Measurements from ENCODE around the gene MSMP.

MSMP gene

GRCh38 chr9:35754264-35754663 is at the start of gene MSMP:
MSMP (minus strand) TSS chr9:35754276; CDS start chr9:35754129, 147 bp downstream.
- TF ChIP-seq CTCF (IDR thresholded peaks at IDR 0.05; ENCODE audit: low read depth, low read length) (no peak), MAX (IDR thresholded peaks at IDR 0.05; ENCODE audit: low read depth, low read length) (no peak), POLR2A (IDR thresholded peaks at IDR 0.05; ENCODE audit: extremely low read depth, insufficient read length) (no peak), MYC (IDR thresholded peaks at IDR 0.05; ENCODE audit: low read depth, low read length) (no peak)
- DNase-seq (ENCODE audit: low read depth) = no peak
- no peak within 1 kb of the TSS for H3K4me3 ChIP-seq (ENCODE audit: low read depth, low read length)

- DNase-seq (ENCODE audit: low read depth) = no peak
Observed at GRCh38 chr9:35801328-35802128, 47.5 kb upstream of the MSMP start.

GRCh38 chr9:35800530-35800929 is 46.5 kb upstream of the MSMP start:
- no peak for DNase-seq (ENCODE audit: low read depth)
- H3K4me3 ChIP-seq (ENCODE audit: low read depth, low read length) = no peak overlapping the region
- TF ChIP-seq MYC (IDR thresholded peaks at IDR 0.05; ENCODE audit: low read depth, low read length) = no peak
- no peak for TF ChIP-seq POLR2A (IDR thresholded peaks at IDR 0.05; ENCODE audit: extremely low read depth, insufficient read length)
- TF ChIP-seq CTCF (IDR thresholded peaks at IDR 0.05; ENCODE audit: low read depth, low read length) = no peak
- TF ChIP-seq MAX (IDR thresholded peaks at IDR 0.05; ENCODE audit: low read depth, low read length) = no peak

More at GRCh38 chr9:35801328-35802128, 47.5 kb upstream of the MSMP start:
- TF ChIP-seq POLR2A (IDR thresholded peaks at IDR 0.05; ENCODE audit: extremely low read depth, insufficient read length) = no peak
- no peak for TF ChIP-seq MYC (IDR thresholded peaks at IDR 0.05; ENCODE audit: low read depth, low read length)
- TF ChIP-seq MAX (IDR thresholded peaks at IDR 0.05; ENCODE audit: low read depth, low read length) = no peak
- no peak for TF ChIP-seq CTCF (IDR thresholded peaks at IDR 0.05; ENCODE audit: low read depth, low read length)
- H3K4me3 ChIP-seq (ENCODE audit: low read depth, low read length) = no peak overlapping the region

- TF ChIP-seq MAX (IDR thresholded peaks at IDR 0.05; ENCODE audit: low read depth, low read length) (no peak), POLR2A (IDR thresholded peaks at IDR 0.05; ENCODE audit: extremely low read depth, insufficient read length) (no peak), MYC (IDR thresholded peaks at IDR 0.05; ENCODE audit: low read depth, low read length) (no peak), CTCF (IDR thresholded peaks at IDR 0.05; ENCODE audit: low read depth, low read length) (no peak)
- DNase-seq (ENCODE audit: low read depth) = no peak
Observed at GRCh38 chr9:35798658-35799374, 44.7 kb upstream of the MSMP start.

GRCh38 chr9:35797311-35798109 is 43.4 kb upstream of the MSMP start:
- H3K4me3 ChIP-seq (ENCODE audit: low read depth, low read length) = no peak overlapping the region
- DNase-seq (ENCODE audit: low read depth) = no peak
- TF ChIP-seq MYC (IDR thresholded peaks at IDR 0.05; ENCODE audit: low read depth, low read length) = no peak
- TF ChIP-seq POLR2A (IDR thresholded peaks at IDR 0.05; ENCODE audit: extremely low read depth, insufficient read length) = no peak
- no peak for TF ChIP-seq MAX (IDR thresholded peaks at IDR 0.05; ENCODE audit: low read depth, low read length)
- TF ChIP-seq CTCF (IDR thresholded peaks at IDR 0.05; ENCODE audit: low read depth, low read length) = no peak

More at GRCh38 chr9:35798658-35799374, 44.7 kb upstream of the MSMP start:
- no peak overlapping the region for H3K4me3 ChIP-seq (ENCODE audit: low read depth, low read length)
